ENCODE measurements around the gene PLPP1. TPM values are rescaled to one million over a fixed set of nuclear protein-coding genes. Genes with fewer than 3 reads are reported as not detected.

PLPP1 gene
- total RNA-seq, 1 experiment from 2014 or later: 7.5 TPM

DNA sequence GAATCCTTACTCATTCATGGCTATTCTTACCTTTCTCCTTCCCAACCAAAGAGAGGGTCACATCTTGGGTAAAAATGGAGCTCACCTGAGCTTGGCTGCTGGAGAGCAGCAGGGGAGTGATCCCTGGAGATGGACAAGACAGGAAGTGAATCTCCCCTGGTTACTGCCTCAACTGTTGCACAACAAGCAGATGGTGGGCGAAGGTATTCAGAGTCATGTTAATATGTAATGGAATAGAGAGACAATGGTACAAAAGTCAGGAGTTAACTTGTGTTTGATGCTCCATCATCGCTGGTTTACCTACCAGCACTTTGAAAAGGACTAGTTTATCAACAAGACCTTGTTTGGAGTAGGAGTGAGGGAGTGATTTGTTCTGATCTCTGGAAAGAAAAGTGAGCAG, 13.0 kb upstream of the PLPP1 start:
- no TSS peak for BruUV-seq (replicated peaks)
- Mint-ChIP-seq H3K4me3 (ENCODE audit: unreplicated experiment) (no peak overlapping the region), H3K9me3 (ENCODE audit: unreplicated experiment) (no peaks in the 10 kb centered on the region), H3K27ac (ENCODE audit: low read depth, unreplicated experiment) (no peak overlapping the region), H3K36me3 (ENCODE audit: insufficient read depth, unreplicated experiment) (no peaks in the 10 kb centered on the region), H3K27me3 (ENCODE audit: insufficient read depth, unreplicated experiment) (no peaks in the 10 kb centered on the region), H3K4me1 (ENCODE audit: insufficient read depth, unreplicated experiment) (peaks cover 5% of the 10 kb centered on the region)
- intact Hi-C loops (cut with micrococcal nuclease): no loop called here
- DNase-seq (ENCODE audit: unreplicated experiment): no peak
- POLR2A ChIA-PET: no interaction called here
- CTCF ChIA-PET: interaction anchor here (0.7 to 1.2 kb wide), 3 partner anchors 99 to 476 kb away, joined by 3 to 5 read pairs (median 3); no protein-coding TSS in a partner anchor
- no peak for TF ChIP-seq CTCF (IDR thresholded peaks at IDR 0.05; ENCODE audit: unreplicated experiment)

GRCh38 chr5:55546947-55547346, 12.2 kb upstream of the PLPP1 start:
- CTCF ChIA-PET: no interaction called here
- peak; percentile 16 for DNase-seq (ENCODE audit: unreplicated experiment)
- Mint-ChIP-seq H3K4me1 (ENCODE audit: insufficient read depth, unreplicated experiment) (peaks cover 5% of the 10 kb centered on the region), H3K4me3 (ENCODE audit: unreplicated experiment) (no peak overlapping the region), H3K27ac (ENCODE audit: low read depth, unreplicated experiment) (no peak overlapping the region), H3K36me3 (ENCODE audit: insufficient read depth, unreplicated experiment) (no peaks in the 10 kb centered on the region), H3K9me3 (ENCODE audit: unreplicated experiment) (no peaks in the 10 kb centered on the region), H3K27me3 (ENCODE audit: insufficient read depth, unreplicated experiment) (no peaks in the 10 kb centered on the region)
- intact Hi-C loops (cut with micrococcal nuclease): no loop called here
- no peak for TF ChIP-seq CTCF (IDR thresholded peaks at IDR 0.05; ENCODE audit: unreplicated experiment)
- BruUV-seq (replicated peaks): no TSS peak
- POLR2A ChIA-PET: no interaction called here

- intact Hi-C loops (cut with micrococcal nuclease): no loop called here
- TF ChIP-seq CTCF (IDR thresholded peaks at IDR 0.05; ENCODE audit: unreplicated experiment): no peak
- peaks cover 5% of the 10 kb centered on the region for H3K4me1 Mint-ChIP-seq (ENCODE audit: insufficient read depth, unreplicated experiment)
- CTCF ChIA-PET: interaction anchor here (0.5 to 0.8 kb wide), 2 partner anchors 9 to 101 kb away, joined by 3 read pairs; partner anchors contain the start of gene PLPP1
- H3K27me3 Mint-ChIP-seq (ENCODE audit: insufficient read depth, unreplicated experiment): no peaks in the 10 kb centered on the region
- DNase-seq (ENCODE audit: unreplicated experiment): peak; percentile 39
- no peak overlapping the region for H3K4me3 Mint-ChIP-seq (ENCODE audit: unreplicated experiment)
- POLR2A ChIA-PET: interaction anchor here (0.6 to 1.8 kb wide), 3 partner anchors 9 to 53 kb away, joined by 3 to 4 read pairs (median 3); partner anchors contain the start of gene PLPP1
- H3K9me3 Mint-ChIP-seq (ENCODE audit: unreplicated experiment): no peaks in the 10 kb centered on the region
- BruUV-seq (replicated peaks): no TSS peak
- H3K27ac Mint-ChIP-seq (ENCODE audit: low read depth, unreplicated experiment): no peak overlapping the region
- no peaks in the 10 kb centered on the region for H3K36me3 Mint-ChIP-seq (ENCODE audit: insufficient read depth, unreplicated experiment)
These were observed 9.6 kb upstream of the PLPP1 start for GRCh38 chr5:55544341-55544740.

GRCh38 chr5:55541056-55541635, 6.4 kb upstream of the PLPP1 start:
- DNase-seq (ENCODE audit: unreplicated experiment): no peak
- POLR2A ChIA-PET: interaction anchor here (0.6 kb wide), 2 partner anchors 98 to 127 kb away, joined by 3 read pairs; no protein-coding TSS in a partner anchor
- Mint-ChIP-seq H3K36me3 (ENCODE audit: insufficient read depth, unreplicated experiment) (no peaks in the 10 kb centered on the region), H3K4me3 (ENCODE audit: unreplicated experiment) (no peak overlapping the region), H3K9me3 (ENCODE audit: unreplicated experiment) (no peaks in the 10 kb centered on the region), H3K27ac (ENCODE audit: low read depth, unreplicated experiment) (no peak overlapping the region), H3K27me3 (ENCODE audit: insufficient read depth, unreplicated experiment) (no peaks in the 10 kb centered on the region), H3K4me1 (ENCODE audit: insufficient read depth, unreplicated experiment) (no peaks in the 10 kb centered on the region)
- no TSS peak for BruUV-seq (replicated peaks)
- intact Hi-C loops (cut with micrococcal nuclease): no loop called here
- no peak for TF ChIP-seq CTCF (IDR thresholded peaks at IDR 0.05; ENCODE audit: unreplicated experiment)
- CTCF ChIA-PET: no interaction called here
